Measurements from ENCODE around the gene TMEM164.

DNA sequence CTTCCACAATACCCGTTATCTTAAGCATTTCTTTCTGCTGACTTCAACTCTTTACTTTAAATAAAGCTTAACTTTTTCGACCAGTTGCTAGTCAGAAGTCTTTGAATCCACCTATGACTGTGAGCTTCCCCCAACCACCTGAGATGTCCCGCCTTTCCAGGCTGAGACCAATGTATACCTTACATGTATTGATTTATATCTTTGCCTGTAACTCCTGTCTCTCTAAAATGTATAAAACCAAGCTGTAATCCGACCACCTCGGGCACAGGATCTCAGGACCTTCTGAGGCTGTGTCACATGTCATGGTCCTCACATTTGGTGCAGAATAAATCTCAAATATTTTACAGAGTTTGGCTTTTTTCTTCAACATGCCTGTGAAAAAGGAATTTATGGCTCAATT is 2.9 kb upstream of the TMEM164 start:
- TF ChIP-seq, protein P1, sequence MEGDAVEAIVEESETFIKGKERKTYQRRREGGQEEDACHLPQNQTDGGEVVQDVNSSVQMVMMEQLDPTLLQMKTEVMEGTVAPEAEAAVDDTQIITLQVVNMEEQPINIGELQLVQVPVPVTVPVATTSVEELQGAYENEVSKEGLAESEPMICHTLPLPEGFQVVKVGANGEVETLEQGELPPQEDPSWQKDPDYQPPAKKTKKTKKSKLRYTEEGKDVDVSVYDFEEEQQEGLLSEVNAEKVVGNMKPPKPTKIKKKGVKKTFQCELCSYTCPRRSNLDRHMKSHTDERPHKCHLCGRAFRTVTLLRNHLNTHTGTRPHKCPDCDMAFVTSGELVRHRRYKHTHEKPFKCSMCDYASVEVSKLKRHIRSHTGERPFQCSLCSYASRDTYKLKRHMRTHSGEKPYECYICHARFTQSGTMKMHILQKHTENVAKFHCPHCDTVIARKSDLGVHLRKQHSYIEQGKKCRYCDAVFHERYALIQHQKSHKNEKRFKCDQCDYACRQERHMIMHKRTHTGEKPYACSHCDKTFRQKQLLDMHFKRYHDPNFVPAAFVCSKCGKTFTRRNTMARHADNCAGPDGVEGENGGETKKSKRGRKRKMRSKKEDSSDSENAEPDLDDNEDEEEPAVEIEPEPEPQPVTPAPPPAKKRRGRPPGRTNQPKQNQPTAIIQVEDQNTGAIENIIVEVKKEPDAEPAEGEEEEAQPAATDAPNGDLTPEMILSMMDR (conservative IDR thresholded peaks at IDR 0.05) = no peak
- TF ChIP-seq ZFX (IDR thresholded peaks at IDR 0.05) = no peak

Measured in C4-2B (cell line).